DOHH2 (cell line): ENCODE data around the gene NANS.
"Not testable (repeated sequence)": the region's sequence is repeated elsewhere in the genome, so short reads cannot be mapped to it uniquely, and the experiment has no call there.

Source experiments
- H3F3A ChIP-seq: fragments of 200-600 bp; sonication (generic), shearing (Covaris generic); 2 replicates; pipeline ENCODE4 v1.6.0; 2016; ENCODE audit warnings: antibody characterized with exemption, mild to moderate bottlenecking; ENCODE audit not compliant: control insufficient read depth, insufficient read depth
- H3K27ac ChIP-seq: fragments of 200-600 bp; sonication (generic); 2 replicates; pipeline ENCODE4 v1.5.1; 2014; ENCODE audit warnings: low read depth, mild to moderate bottlenecking, low read length, moderate library complexity
- H3K27me3 ChIP-seq: fragments of 200-600 bp; sonication (generic); 2 replicates; pipeline ENCODE4 v1.6.1; 2014; ENCODE audit warnings: mild to moderate bottlenecking, low read length, mixed read lengths; ENCODE audit not compliant: control insufficient read depth
- H3K36me3 ChIP-seq: fragments of 200-600 bp; sonication (generic); 2 replicates; pipeline ENCODE4 v1.6.1; 2014; ENCODE audit warnings: mild to moderate bottlenecking, low read length, moderate library complexity, mixed read lengths; ENCODE audit not compliant: control insufficient read depth
- H3K4me1 ChIP-seq: fragments of 200-600 bp; sonication (generic); 2 replicates; pipeline ENCODE4 v1.6.1; 2014; ENCODE audit warnings: mild to moderate bottlenecking, low read length, mixed read lengths; ENCODE audit not compliant: control insufficient read depth
- H3K4me2 ChIP-seq: fragments of 200-600 bp; sonication (generic); 2 replicates; pipeline ENCODE4 v1.6.0; 2014; ENCODE audit warnings: mild to moderate bottlenecking, low read length, moderate library complexity
- H3K4me3 ChIP-seq: fragments of 200-600 bp; sonication (generic); 2 replicates; pipeline ENCODE4 v1.5.1; 2014; ENCODE audit warnings: mild to moderate bottlenecking, low read length, mixed read lengths
- H3K79me2 ChIP-seq: fragments of 200-600 bp; sonication (generic); 2 replicates; pipeline ENCODE4 v1.6.1; 2014; ENCODE audit warnings: mild to moderate bottlenecking, low read length, mixed read lengths; ENCODE audit not compliant: control insufficient read depth
- H3K9me2 ChIP-seq: fragments of 200-600 bp; sonication (generic); replicated peaks from 2 replicates; pipeline ENCODE4 v1.6.1; 2014; ENCODE audit warnings: mild to moderate bottlenecking, low read length, mixed read lengths; ENCODE audit not compliant: control insufficient read depth
- H3K9me3 ChIP-seq: fragments of 200-600 bp; sonication (generic); 2 replicates; pipeline ENCODE4 v1.6.1; 2014; ENCODE audit warnings: antibody characterized with exemption, low read length, mixed read lengths; ENCODE audit not compliant: control insufficient read depth, insufficient read depth
- H4K20me1 ChIP-seq: fragments of 200-600 bp; sonication (generic); 2 replicates; pipeline ENCODE4 v1.6.0; 2014; ENCODE audit warnings: low read depth, mild to moderate bottlenecking, antibody characterized with exemption, low read length, moderate library complexity; ENCODE audit not compliant: control insufficient read depth, insufficient read depth
- CTCF ChIP-seq: fragments of 200-600 bp; sonication (generic); IDR thresholded peaks from one replicate; pipeline ENCODE4 v1.5.1; 2014; ENCODE audit warnings: antibody characterized with exemption, mild to moderate bottlenecking, low read depth, low read length; ENCODE audit not compliant: poor library complexity, severe bottlenecking
- EZH2phosphoT487 ChIP-seq: fragments of 200-600 bp; sonication (generic); IDR thresholded peaks from 2 replicates; pipeline ENCODE4 v1.6.1; 2017; ENCODE audit warnings: borderline replicate concordance, mild to moderate bottlenecking, antibody characterized with exemption, low read length, moderate library complexity, mixed read lengths

NANS gene

GRCh38 chr9:98129451-98129881, 72.9 kb downstream of the NANS start:
- Histone ChIP-seq H3F3A (no peaks in the 10 kb centered on the region), H3K4me1 (peaks cover 25% of the 10 kb centered on the region), H3K79me2 (no peaks in the 10 kb centered on the region), H4K20me1 (no peaks in the 10 kb centered on the region), H3K4me2 (peak overlapping the region; percentile 41), H3K9me2 (no peaks in the 10 kb centered on the region), H3K27me3 (no peaks in the 10 kb centered on the region; the same call in 1 of the 2 replicates), H3K27ac (no peak overlapping the region), H3K9me3 (no peaks in the 10 kb centered on the region), H3K36me3 (no peaks in the 10 kb centered on the region), H3K4me3 (no peak overlapping the region)
- TF ChIP-seq EZH2phosphoT487, result no peak
- no peak for TF ChIP-seq CTCF

GRCh38 chr9:98130060-98130459, 73.5 kb downstream of the NANS start:
- H3K27me3 ChIP-seq, H3F3A ChIP-seq, H3K4me2 ChIP-seq, H3K9me2 ChIP-seq, H4K20me1 ChIP-seq, H3K4me3 ChIP-seq, H3K9me3 ChIP-seq, H3K79me2 ChIP-seq, H3K27ac ChIP-seq, H3K36me3 ChIP-seq: not testable (repeated sequence)
- peaks cover 25% of the 10 kb centered on the region for H3K4me1 ChIP-seq

GRCh38 chr9:98130576-98131228, 74.2 kb downstream of the NANS start:
- no peaks in the 10 kb centered on the region for H3K9me3 ChIP-seq
- no peak overlapping the region for H3K27ac ChIP-seq
- no peaks in the 10 kb centered on the region; the same call in 1 of the 2 replicates for H3K27me3 ChIP-seq
- no peaks in the 10 kb centered on the region for H3K9me2 ChIP-seq
- no peak overlapping the region for H3K4me3 ChIP-seq
- H4K20me1 ChIP-seq, result no peaks in the 10 kb centered on the region
- H3K79me2 ChIP-seq, result no peaks in the 10 kb centered on the region
- H3K4me2 ChIP-seq, result no peak overlapping the region
- H3K4me1 ChIP-seq, result peaks cover 25% of the 10 kb centered on the region
- TF ChIP-seq CTCF (no peak), EZH2phosphoT487 (no peak)
- no peaks in the 10 kb centered on the region for H3K36me3 ChIP-seq
- H3F3A ChIP-seq, result no peaks in the 10 kb centered on the region

GRCh38 chr9:98132158-98132557, 75.6 kb downstream of the NANS start:
- TF ChIP-seq CTCF, result no peak
- no peak for TF ChIP-seq EZH2phosphoT487
- H3K36me3 ChIP-seq, result no peaks in the 10 kb centered on the region
- H3F3A ChIP-seq, result no peaks in the 10 kb centered on the region
- no peaks in the 10 kb centered on the region; the same call in 1 of the 2 replicates for H3K27me3 ChIP-seq
- no peak overlapping the region for H3K4me2 ChIP-seq
- no peak overlapping the region for H3K4me3 ChIP-seq
- H3K4me1 ChIP-seq, result peaks cover 25% of the 10 kb centered on the region
- no peaks in the 10 kb centered on the region for H3K9me2 ChIP-seq
- no peak overlapping the region for H3K27ac ChIP-seq
- no peaks in the 10 kb centered on the region for H4K20me1 ChIP-seq
- H3K9me3 ChIP-seq, result no peaks in the 10 kb centered on the region
- no peaks in the 10 kb centered on the region for H3K79me2 ChIP-seq
